GM21381 (cell line): ENCODE measurements around the gene HOXA2.

Source experiments
- ATAC-seq: cut with Tn5 transposase; IDR thresholded peaks from one replicate; pipeline ENCODE4 v1.9.1; 2021; ENCODE audit warnings: mild to moderate bottlenecking, moderate library complexity; ENCODE audit not compliant: unreplicated experiment

Gene HOXA2

GRCh38 chr7:27141923-27142579 lies 39.6 kb upstream of the HOXA2 start:
- ATAC-seq, result no peak

- no peak for ATAC-seq
Measured at GRCh38 chr7:27141137-27141922, 38.8 kb upstream of the HOXA2 start.

- ATAC-seq, result no peak
Measured at GRCh38 chr7:27140126-27140857, 37.8 kb upstream of the HOXA2 start.

GRCh38 chr7:27139334-27140125 lies 37.0 kb upstream of the HOXA2 start:
- no peak for ATAC-seq

GRCh38 chr7:27138985-27139333 lies 36.5 kb upstream of the HOXA2 start:
- ATAC-seq, result no peak

GRCh38 chr7:27138472-27138871 lies 36.0 kb upstream of the HOXA2 start:
- no peak for ATAC-seq

GRCh38 chr7:27137640-27138315 lies 35.3 kb upstream of the HOXA2 start:
- no peak for ATAC-seq

GRCh38 chr7:27134392-27134791 lies 31.9 kb upstream of the HOXA2 start:
- no peak for ATAC-seq

- no peak for ATAC-seq
Measured at GRCh38 chr7:27133409-27134231, 31.1 kb upstream of the HOXA2 start.

GRCh38 chr7:27132978-27133377 lies 30.5 kb upstream of the HOXA2 start:
- ATAC-seq, result no peak

- no peak for ATAC-seq
Measured at GRCh38 chr7:27132214-27132613, 29.7 kb upstream of the HOXA2 start.

- ATAC-seq, result no peak
Measured at GRCh38 chr7:27131390-27131819, 28.9 kb upstream of the HOXA2 start.

GRCh38 chr7:27130540-27131389 lies 28.3 kb upstream of the HOXA2 start, which contains the start of gene HOXA4:
HOXA4 (minus strand) TSS chr7:27130757; CDS start chr7:27130733, 24 bp downstream.
- no peak for ATAC-seq

- ATAC-seq, result no peak
Measured at GRCh38 chr7:27129729-27130539, 27.5 kb upstream of the HOXA2 start.

GRCh38 chr7:27128776-27129728 lies 26.6 kb upstream of the HOXA2 start:
- ATAC-seq, result no peak

GRCh38 chr7:27128034-27128433 lies 25.6 kb upstream of the HOXA2 start:
- no peak for ATAC-seq
